Measurements from ENCODE around the gene ZNF366.
"Not testable (repeated sequence)": the region's sequence is repeated elsewhere in the genome, so short reads cannot be mapped to it uniquely, and the experiment has no call there.

The ZNF366 gene

GRCh38 chr5:72436796-72437471 is 70.3 kb downstream of the ZNF366 start:
- DNase-seq: no peak

- no peak for DNase-seq
Measured at GRCh38 chr5:72434781-72435437, 72.3 kb downstream of the ZNF366 start.

GRCh38 chr5:72434056-72434780 is 73.0 kb downstream of the ZNF366 start:
- DNase-seq: no peak

- no peak for DNase-seq
Measured at GRCh38 chr5:72433522-72433921, 73.7 kb downstream of the ZNF366 start.

GRCh38 chr5:72428669-72429068 is 78.5 kb downstream of the ZNF366 start:
- no peak for DNase-seq

GRCh38 chr5:72427488-72428437 is 79.4 kb downstream of the ZNF366 start:
- DNase-seq: no peak

- no peak for DNase-seq
Measured at GRCh38 chr5:72427016-72427415, 80.2 kb downstream of the ZNF366 start.

GRCh38 chr5:72426019-72426418 is 81.2 kb downstream of the ZNF366 start:
- DNase-seq: no peak

GRCh38 chr5:72418271-72418670 is 88.9 kb downstream of the ZNF366 start:
- no peak for DNase-seq

- DNase-seq: no peak
Measured at GRCh38 chr5:72417333-72418062, 89.7 kb downstream of the ZNF366 start.

- DNase-seq: no peak
Measured at GRCh38 chr5:72415616-72416325, 91.4 kb downstream of the ZNF366 start.

- DNase-seq: no peak
Measured at GRCh38 chr5:72412283-72413055, 94.7 kb downstream of the ZNF366 start.

- DNase-seq: no peak
Measured at GRCh38 chr5:72410688-72411295, 96.4 kb downstream of the ZNF366 start.

GRCh38 chr5:72408603-72409002 is 98.6 kb downstream of the ZNF366 start:
- no peak for DNase-seq

- DNase-seq: no peak
Measured at GRCh38 chr5:72408127-72408526, 99.1 kb downstream of the ZNF366 start.

- DNase-seq: no peak
Measured at GRCh38 chr5:72407541-72407940, 99.7 kb downstream of the ZNF366 start.

GRCh38 chr5:72407078-72407477 is 100.1 kb downstream of the ZNF366 start:
- no peak for DNase-seq

- DNase-seq: not testable (repeated sequence)
Measured at GRCh38 chr5:72404771-72405170, 102.4 kb downstream of the ZNF366 start.

- DNase-seq: no peak
Measured at GRCh38 chr5:72402959-72403628, 104.1 kb downstream of the ZNF366 start.

All from CD4-positive, alpha-beta T cell treated with Interleukin-4 for 1 hour (primary cell).